WERI-Rb-1 (cell line): ENCODE data around the gene RBFOX1.

Experiments used
- DNase-seq: peaks from one replicate; pipeline ENCODE4 v3.0.0-alpha.2; 2020
- H3K27ac ChIP-seq: fragments of 250-450 bp; sonication (Bioruptor Pico); 2 replicates; pipeline ENCODE4 v1.5.1; 2020; ENCODE audit warnings: mild to moderate bottlenecking, moderate library complexity
- H3K27me3 ChIP-seq: fragments of 250-450 bp; sonication (Bioruptor Pico); 2 replicates; pipeline ENCODE4 v1.5.1; 2021; ENCODE audit warnings: mild to moderate bottlenecking, low read depth, moderate library complexity; ENCODE audit not compliant: insufficient read depth, severe bottlenecking
- H3K36me3 ChIP-seq: fragments of 250-450 bp; sonication (Bioruptor Pico); 2 replicates; pipeline ENCODE4 v1.5.1; 2020; ENCODE audit warnings: mild to moderate bottlenecking, moderate library complexity
- H3K4me3 ChIP-seq: 2 replicates; pipeline ENCODE4 v1.5.1; 2011; ENCODE audit warnings: low read depth, mild to moderate bottlenecking, control low read depth, low read length
- H3K9me3 ChIP-seq: fragments of 250-450 bp; sonication (Bioruptor Pico); 2 replicates; pipeline ENCODE4 v1.5.1; 2021; ENCODE audit warnings: mild to moderate bottlenecking, moderate library complexity; ENCODE audit not compliant: severe bottlenecking
- TF ChIP-seq, protein P1 (sequence below): IDR thresholded peaks from 2 replicates; pipeline ENCODE4 v1.5.1; 2011; ENCODE audit warnings: low read depth, mild to moderate bottlenecking, control low read depth, inconsistent platforms, low read length

Gene RBFOX1

DNA sequence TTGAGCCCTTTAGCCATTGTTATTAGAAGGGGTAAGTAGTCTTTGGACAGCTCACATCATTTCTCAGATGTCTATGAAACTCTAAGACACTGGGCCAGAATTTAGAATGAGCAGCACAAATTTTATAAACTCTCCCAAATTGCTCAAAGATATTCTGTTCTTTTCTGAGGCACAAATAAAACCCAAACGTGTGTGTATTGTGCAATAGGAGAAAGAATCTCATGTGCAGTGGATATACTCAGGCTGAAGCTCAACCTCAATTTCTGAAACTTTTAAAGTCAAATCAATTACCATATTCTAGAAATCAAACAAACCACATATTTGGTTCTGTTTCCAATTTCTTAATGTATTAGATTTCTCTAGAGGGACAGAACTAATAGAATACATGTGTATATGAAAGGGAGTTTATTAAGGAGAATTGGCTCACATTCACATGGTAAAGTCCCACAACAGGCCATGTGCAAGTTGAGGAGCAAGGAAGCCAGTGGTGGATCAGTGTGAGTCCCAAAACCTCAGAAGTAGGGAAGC, 403.6 kb downstream of the RBFOX1 start:
- H3K27me3 ChIP-seq, result no peaks in the 10 kb centered on the region
- TF ChIP-seq, protein P1, sequence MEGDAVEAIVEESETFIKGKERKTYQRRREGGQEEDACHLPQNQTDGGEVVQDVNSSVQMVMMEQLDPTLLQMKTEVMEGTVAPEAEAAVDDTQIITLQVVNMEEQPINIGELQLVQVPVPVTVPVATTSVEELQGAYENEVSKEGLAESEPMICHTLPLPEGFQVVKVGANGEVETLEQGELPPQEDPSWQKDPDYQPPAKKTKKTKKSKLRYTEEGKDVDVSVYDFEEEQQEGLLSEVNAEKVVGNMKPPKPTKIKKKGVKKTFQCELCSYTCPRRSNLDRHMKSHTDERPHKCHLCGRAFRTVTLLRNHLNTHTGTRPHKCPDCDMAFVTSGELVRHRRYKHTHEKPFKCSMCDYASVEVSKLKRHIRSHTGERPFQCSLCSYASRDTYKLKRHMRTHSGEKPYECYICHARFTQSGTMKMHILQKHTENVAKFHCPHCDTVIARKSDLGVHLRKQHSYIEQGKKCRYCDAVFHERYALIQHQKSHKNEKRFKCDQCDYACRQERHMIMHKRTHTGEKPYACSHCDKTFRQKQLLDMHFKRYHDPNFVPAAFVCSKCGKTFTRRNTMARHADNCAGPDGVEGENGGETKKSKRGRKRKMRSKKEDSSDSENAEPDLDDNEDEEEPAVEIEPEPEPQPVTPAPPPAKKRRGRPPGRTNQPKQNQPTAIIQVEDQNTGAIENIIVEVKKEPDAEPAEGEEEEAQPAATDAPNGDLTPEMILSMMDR, result no peak
- H3K9me3 ChIP-seq, result no peaks in the 10 kb centered on the region
- no peaks in the 10 kb centered on the region for H3K36me3 ChIP-seq
- no peak for DNase-seq
- H3K27ac ChIP-seq, result no peak overlapping the region
- H3K4me3 ChIP-seq, result no peak overlapping the region

DNA sequence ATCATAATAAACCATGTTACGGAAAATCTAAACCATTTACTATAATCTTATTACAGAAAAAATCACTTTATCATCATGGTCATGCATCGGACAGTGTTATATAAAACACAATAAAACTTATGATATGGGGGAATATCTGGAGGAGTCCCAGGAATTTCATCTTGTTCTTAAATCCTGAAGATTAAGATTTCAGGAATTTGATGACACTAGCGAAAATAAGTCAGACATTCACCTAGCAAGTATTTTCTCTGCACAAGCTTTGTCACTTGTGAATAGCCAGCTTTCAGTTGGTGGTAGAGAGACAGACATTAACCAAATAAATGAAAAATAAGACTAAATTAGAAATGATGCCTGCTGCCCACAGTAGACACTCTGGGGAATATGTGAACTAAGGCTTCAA, 410.0 kb downstream of the RBFOX1 start:
- no peaks in the 10 kb centered on the region for H3K36me3 ChIP-seq
- TF ChIP-seq, protein P1, result no peak
- no peak for DNase-seq
- H3K9me3 ChIP-seq, result no peaks in the 10 kb centered on the region
- no peak overlapping the region for H3K27ac ChIP-seq
- H3K4me3 ChIP-seq, result no peak overlapping the region
- H3K27me3 ChIP-seq, result no peaks in the 10 kb centered on the region

DNA sequence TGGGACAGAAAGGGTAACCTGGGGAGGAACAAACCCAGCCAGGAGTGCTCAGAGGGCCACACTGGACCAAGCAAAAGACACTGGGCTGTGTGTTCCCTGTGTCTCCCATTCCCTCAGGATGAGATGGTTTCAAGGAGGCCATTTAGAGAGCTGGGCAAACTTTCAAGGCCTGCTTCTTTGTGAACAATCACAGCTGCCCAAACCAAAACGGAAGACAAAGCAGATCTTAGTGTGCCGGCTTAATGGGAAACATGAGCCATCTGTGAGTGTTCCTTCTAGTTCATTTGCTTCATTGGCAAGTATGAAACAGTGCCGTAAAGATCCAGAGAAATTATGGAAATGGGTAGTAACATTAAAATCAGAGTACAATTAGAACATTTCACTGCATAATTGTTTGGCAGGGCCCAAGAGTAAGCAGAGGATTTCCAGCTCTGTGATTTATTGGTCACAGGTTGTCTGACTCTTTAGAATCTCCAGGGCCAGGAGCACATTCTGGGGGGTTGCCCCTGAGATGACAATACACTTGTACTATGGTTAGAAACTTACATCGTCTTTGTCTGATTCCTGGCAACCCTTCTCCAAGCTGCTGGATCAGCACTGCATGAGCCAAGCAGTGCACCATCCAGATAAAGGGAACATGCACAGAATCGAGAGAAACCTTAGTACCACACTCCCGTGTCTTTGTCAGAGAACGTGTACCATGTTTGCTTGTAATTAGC, 412.1 kb downstream of the RBFOX1 start:
- no peak for DNase-seq
- H3K27me3 ChIP-seq, result no peaks in the 10 kb centered on the region
- H3K36me3 ChIP-seq, result no peaks in the 10 kb centered on the region
- TF ChIP-seq, protein P1, result no peak
- H3K27ac ChIP-seq, result no peak overlapping the region
- no peak overlapping the region for H3K4me3 ChIP-seq
- no peaks in the 10 kb centered on the region for H3K9me3 ChIP-seq

DNA sequence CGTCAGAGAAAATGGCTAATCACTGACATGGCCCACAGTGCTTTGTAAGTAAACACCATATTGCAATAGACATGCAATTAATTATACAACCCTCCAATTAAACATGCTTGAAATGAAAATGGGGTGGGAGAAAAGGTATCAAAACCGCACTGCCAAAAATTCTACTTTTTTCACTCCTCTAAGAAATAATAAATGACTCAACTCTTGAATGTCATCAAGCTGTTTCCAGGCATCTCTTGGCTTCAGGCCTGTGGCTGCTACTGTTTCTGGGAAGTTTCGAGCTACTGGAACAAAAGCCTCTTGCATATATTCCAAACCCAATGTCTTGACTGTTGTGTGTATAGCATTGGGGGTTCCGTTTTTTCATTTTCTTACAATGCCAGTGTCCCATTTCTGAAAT, 412.6 kb downstream of the RBFOX1 start:
- DNase-seq, result no peak
- TF ChIP-seq, protein P1, result no peak
- Histone ChIP-seq H3K4me3 (no peak overlapping the region), H3K27me3 (no peaks in the 10 kb centered on the region), H3K36me3 (no peaks in the 10 kb centered on the region), H3K27ac (no peak overlapping the region), H3K9me3 (no peaks in the 10 kb centered on the region)

DNA sequence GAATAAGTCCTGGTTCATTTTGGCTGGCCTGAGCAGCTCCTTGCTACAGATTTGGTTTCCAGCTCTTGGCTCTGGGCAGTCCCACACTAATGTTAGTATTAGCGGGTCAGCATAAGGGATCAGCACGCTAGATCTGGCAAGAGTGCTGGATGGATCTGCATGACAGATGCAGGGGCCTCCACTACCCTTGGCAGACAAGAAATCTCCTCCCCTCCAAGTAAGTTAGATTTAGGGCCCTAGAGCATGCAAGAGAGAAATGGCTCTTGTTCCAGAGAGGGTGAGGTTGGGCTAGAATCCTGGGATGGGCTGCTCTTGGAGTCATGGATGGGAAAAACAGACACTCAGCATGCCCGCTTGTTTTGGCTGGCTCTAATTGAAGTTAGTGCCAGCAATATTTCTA, 414.3 kb downstream of the RBFOX1 start:
- Histone ChIP-seq H3K9me3 (no peaks in the 10 kb centered on the region), H3K27me3 (no peaks in the 10 kb centered on the region), H3K36me3 (no peaks in the 10 kb centered on the region), H3K27ac (no peak overlapping the region), H3K4me3 (no peak overlapping the region)
- DNase-seq, result peak; percentile 34
- TF ChIP-seq, protein P1, result no peak

DNA sequence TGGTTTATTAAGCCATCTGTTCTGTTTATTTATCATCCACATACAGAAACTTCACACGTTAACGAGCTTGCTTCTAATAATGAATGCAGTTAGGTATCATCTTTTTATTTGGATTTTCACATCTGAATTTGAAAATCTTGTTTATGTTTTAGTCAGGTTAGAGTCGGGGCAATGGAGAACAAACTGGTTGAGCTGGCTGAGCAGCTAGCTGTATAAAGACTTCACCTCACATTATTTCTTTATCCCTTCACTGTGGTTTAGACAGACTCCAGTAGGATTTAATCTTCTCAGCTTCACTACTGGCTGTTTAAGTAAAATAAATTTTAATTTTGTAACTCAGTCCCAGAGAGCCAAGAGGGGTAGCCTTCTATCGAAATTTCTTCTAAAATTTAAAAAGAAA, 415.9 kb downstream of the RBFOX1 start:
- no peaks in the 10 kb centered on the region for H3K36me3 ChIP-seq
- H3K4me3 ChIP-seq, result no peak overlapping the region
- H3K27ac ChIP-seq, result no peak overlapping the region
- H3K9me3 ChIP-seq, result no peaks in the 10 kb centered on the region
- no peaks in the 10 kb centered on the region for H3K27me3 ChIP-seq
- TF ChIP-seq, protein P1, result no peak
- no peak for DNase-seq
